Testis (tissue), 3 donors: ENCODE results near the gene PACS1. TPM values are rescaled to one million over a fixed set of nuclear protein-coding genes. Genes with fewer than 3 reads are reported as not detected.
A peak's percentile ranks its signal among the peaks of the same experiment; 100 is the strongest.

Source experiments
- DNase-seq: peaks from one replicate; pipeline ENCODE4 v3.0.0-alpha.2; 2019
- H3K27ac ChIP-seq, 2 donors: fragments of 200-600 bp; sonication (generic); one replicate each; pipeline ENCODE4 v1.5.1; 2019
- H3K27me3 ChIP-seq: fragments of 200-600 bp; sonication (generic); one replicate; pipeline ENCODE4 v1.5.1; 2019
- H3K36me3 ChIP-seq: fragments of 200-600 bp; sonication (generic); one replicate; pipeline ENCODE4 v1.5.1; 2017; ENCODE audit warnings: low read depth; ENCODE audit errors: missing control alignments
- H3K4me1 ChIP-seq: fragments of 200-600 bp; sonication (generic); one replicate; pipeline ENCODE4 v1.5.1; 2019
- H3K4me3 ChIP-seq, 2 donors: fragments of 200-600 bp; sonication (generic); one replicate each; pipeline ENCODE4 v1.5.1; 2017 to 2019
- H3K9me3 ChIP-seq: fragments of 200-600 bp; sonication (generic); one replicate; pipeline ENCODE4 v1.5.1; 2017
- POLR2A ChIP-seq: fragments of 450-650 bp; IDR thresholded peaks from one replicate; pipeline ENCODE4 v1.6.1; 2017; ENCODE audit warnings: antibody characterized with exemption, mild to moderate bottlenecking, moderate library complexity
- WGBS, 2 donors: methylation state at CpG; one replicate each; pipeline ENCODE4 v1.1.5; 2018; 5-methylcytosine and 5-hydroxymethylcytosine counted together
- intact Hi-C: fragments of 100-400 bp; cut with DNase I; formaldehyde crosslinking; loops from one replicate; pipeline ENCODE4 v1.15.1; 2023; ENCODE audit warnings: low total_unique reads
- polyA plus RNA-seq: library from polyadenylated mRNA; stranded (reverse); fragments of 350-450 nt; fragmentation: Illumina TruSeq; extraction: RNeasy Lipid Tissue Mini Kit (QIAGEN cat#74804); gene quantifications from one replicate; pipeline ENCODE4 v1.2.3, GENCODE V29; 2014; ENCODE audit warnings: low read depth, low replicate concordance; ENCODE audit not compliant: insufficient read depth
- total RNA-seq, 2 donors: library from RNA; depleted of rRNA; stranded (reverse); fragments of >200 nt; gene quantifications; one replicate each; pipeline ENCODE4 v1.2.3, GENCODE V29; 2016
- TF ChIP-seq, protein P1 (sequence below), 3 experiments: fragments of 450-650 bp in 2 of 3; fragments of 200-600 bp in 1 of 3; sonication (generic) in 1 of 3; IDR thresholded peaks; one replicate each; pipeline ENCODE4 v1.5.1; 2016 to 2019; ENCODE audit warnings: antibody characterized with exemption in 3 of 3, mild to moderate bottlenecking in 2 of 3, moderate library complexity in 1 of 3

Gene PACS1
- total and polyA plus RNA-seq, 3 donors from 2014 or later, result 111 to 131 (median 130) TPM

DNA sequence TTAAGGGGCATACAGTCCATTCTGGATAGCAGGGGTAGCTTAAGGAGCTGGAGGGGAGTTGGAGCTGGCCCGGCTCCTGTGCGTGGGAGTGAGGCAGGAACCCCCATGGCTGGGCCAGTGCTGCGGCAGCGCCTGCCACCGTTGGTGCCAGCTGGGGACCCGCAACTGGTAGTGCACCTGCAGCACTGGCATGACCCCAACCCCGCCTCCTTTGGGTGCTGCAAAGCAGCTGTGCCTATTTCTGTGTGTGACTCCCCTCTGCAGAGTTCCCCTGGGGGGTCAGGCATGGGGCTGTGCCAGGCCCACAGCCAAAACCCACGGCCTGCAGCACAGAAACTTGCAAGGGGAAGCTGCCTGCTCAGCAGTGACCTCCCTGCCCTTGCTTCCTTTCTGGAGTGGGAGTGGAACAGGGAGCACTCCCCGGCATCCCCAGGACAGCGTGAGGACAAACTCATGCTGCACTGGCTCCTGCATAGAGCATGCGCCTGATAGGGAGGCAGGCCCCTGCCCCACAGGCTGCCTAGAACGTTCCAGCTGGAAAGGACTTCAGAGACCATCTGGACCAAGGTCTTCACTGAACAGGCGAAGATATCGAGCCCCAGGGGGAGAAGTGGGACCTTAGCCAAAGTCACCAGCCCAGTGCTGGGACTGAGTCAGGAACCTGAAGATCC is 172.2 kb downstream of the PACS1 start:
- Histone ChIP-seq H3K9me3 (no peaks in the 10 kb centered on the region), H3K36me3 (no peaks in the 10 kb centered on the region), H3K27me3 (no peaks in the 10 kb centered on the region), H3K4me3 (no peak overlapping the region), H3K27ac (no peak overlapping the region), H3K4me1 (peaks cover 13% of the 10 kb centered on the region)
- 51 to 71% methylated on average over 2 to 12 of the region's 14 CpGs for WGBS, 2 donors
- intact Hi-C loops, result no loop called here
- DNase-seq, result peak; percentile 45
- no peak for TF ChIP-seq POLR2A
- TF ChIP-seq, protein P1, sequence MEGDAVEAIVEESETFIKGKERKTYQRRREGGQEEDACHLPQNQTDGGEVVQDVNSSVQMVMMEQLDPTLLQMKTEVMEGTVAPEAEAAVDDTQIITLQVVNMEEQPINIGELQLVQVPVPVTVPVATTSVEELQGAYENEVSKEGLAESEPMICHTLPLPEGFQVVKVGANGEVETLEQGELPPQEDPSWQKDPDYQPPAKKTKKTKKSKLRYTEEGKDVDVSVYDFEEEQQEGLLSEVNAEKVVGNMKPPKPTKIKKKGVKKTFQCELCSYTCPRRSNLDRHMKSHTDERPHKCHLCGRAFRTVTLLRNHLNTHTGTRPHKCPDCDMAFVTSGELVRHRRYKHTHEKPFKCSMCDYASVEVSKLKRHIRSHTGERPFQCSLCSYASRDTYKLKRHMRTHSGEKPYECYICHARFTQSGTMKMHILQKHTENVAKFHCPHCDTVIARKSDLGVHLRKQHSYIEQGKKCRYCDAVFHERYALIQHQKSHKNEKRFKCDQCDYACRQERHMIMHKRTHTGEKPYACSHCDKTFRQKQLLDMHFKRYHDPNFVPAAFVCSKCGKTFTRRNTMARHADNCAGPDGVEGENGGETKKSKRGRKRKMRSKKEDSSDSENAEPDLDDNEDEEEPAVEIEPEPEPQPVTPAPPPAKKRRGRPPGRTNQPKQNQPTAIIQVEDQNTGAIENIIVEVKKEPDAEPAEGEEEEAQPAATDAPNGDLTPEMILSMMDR (IDR thresholded peaks at IDR 0.05), result no peak

DNA sequence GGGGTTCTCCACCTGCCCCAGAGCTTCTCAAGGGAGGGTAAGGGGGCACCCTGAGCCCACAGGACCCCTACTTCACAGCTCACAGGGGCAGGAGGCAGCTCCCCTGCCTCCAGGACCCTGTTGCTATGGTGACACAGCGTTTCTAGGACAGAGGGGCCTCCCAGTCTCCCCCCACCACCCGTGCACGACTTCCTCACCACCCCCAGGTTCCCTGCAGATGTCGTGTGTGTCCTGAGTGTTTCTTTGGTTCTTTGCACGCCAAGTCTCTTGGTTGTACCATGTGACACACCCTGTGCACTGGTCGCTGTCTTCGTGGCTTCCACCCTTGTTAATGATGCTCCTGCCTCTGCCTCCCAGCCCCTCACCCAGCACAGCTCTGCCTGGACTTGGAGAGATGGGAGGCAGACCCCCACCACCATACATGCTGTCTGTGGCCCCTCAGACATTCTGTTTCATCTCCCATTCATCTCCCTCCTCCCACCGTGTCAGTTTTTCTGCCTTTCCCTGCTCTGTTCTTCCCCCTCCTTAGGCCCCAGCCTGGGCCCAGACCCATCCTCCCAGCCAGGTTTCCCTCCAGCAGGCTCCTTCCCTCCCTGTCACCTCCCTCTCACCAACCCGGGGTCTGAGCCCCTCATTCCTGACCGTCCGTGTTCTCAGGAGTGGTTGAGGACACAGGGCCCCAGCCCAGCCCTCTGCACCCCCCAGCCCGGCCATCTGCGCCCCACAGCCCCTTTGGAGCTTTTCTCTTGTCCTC is 173.9 kb downstream of the PACS1 start:
- no peak for DNase-seq
- 81 to 84% methylated on average over 13 of the region's 13 CpGs for WGBS, 2 donors
- H3K4me3 ChIP-seq, result no peak overlapping the region
- H3K4me1 ChIP-seq, result peaks cover 13% of the 10 kb centered on the region
- H3K27ac ChIP-seq, result no peak overlapping the region
- H3K27me3 ChIP-seq, result no peaks in the 10 kb centered on the region
- TF ChIP-seq POLR2A, result no peak
- TF ChIP-seq, protein P1 (IDR thresholded peaks at IDR 0.05), result no peak
- intact Hi-C loops, result no loop called here
- no peaks in the 10 kb centered on the region for H3K36me3 ChIP-seq
- no peaks in the 10 kb centered on the region for H3K9me3 ChIP-seq

DNA sequence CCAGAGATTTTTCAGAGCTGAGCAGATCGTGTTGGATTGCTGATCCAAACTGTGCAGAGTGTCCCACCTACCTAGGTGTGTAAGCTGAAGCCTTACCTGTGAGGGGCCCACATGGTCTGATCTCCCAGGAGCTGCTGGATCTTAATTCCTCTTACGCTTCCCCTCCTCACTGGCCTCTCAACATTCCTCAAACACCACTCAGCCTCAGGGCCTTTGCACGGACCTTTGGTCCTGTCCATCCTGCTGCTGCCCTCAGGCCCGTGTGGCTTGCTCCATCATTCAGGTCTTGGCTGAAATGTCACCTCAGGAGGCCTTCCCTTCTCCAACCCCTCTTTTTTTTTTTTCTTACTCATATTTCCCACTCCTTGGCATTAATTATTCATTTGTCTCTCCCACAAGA is 177.2 kb downstream of the PACS1 start:
- DNase-seq, result no peak
- H3K4me3 ChIP-seq, result no peak overlapping the region
- no peak overlapping the region for H3K27ac ChIP-seq
- no peaks in the 10 kb centered on the region for H3K27me3 ChIP-seq
- no peaks in the 10 kb centered on the region for H3K36me3 ChIP-seq
- no peaks in the 10 kb centered on the region for H3K9me3 ChIP-seq
- intact Hi-C loops, result no loop called here
- TF ChIP-seq POLR2A, result no peak
- TF ChIP-seq, protein P1 (IDR thresholded peaks at IDR 0.05), result no peak
- 91 to 93% methylated on average over 4 of the region's 4 CpGs for WGBS, 2 donors
- H3K4me1 ChIP-seq, result peaks cover 6% of the 10 kb centered on the region

DNA sequence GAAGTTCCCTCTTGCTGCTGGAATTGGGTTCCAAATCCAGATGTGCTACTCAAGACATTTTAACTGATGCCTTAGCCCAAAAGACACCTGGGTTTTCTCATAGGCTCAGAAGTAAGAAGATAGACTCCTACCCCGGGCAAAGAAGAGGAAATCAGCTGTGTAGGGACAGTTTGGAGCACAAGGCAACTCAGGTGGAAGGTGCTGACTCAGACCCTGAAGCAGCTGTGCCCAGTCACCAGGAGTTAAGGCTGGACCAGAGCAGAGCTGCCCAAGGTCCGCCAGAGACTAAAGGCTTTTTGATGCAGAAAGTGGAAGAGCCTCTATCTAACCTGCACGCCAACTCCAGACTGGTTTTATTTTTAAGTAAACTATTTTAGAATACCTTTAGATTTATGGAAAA is 177.7 kb downstream of the PACS1 start:
- Histone ChIP-seq H3K9me3 (no peaks in the 10 kb centered on the region), H3K36me3 (no peaks in the 10 kb centered on the region), H3K27me3 (no peaks in the 10 kb centered on the region), H3K4me3 (no peak overlapping the region), H3K27ac (no peak overlapping the region), H3K4me1 (peaks cover under 1% of the 10 kb centered on the region)
- DNase-seq, result no peak
- 84 to 89% methylated on average over 3 of the region's 3 CpGs for WGBS, 2 donors
- TF ChIP-seq POLR2A, result no peak
- TF ChIP-seq, protein P1 (IDR thresholded peaks at IDR 0.05), result no peak
- intact Hi-C loops, result no loop called here
